ENCODE measurements around the gene MARCHF3.
"Not testable (repeated sequence)": the region's sequence is repeated elsewhere in the genome, so short reads cannot be mapped to it uniquely, and the experiment has no call there.

The MARCHF3 gene

DNA sequence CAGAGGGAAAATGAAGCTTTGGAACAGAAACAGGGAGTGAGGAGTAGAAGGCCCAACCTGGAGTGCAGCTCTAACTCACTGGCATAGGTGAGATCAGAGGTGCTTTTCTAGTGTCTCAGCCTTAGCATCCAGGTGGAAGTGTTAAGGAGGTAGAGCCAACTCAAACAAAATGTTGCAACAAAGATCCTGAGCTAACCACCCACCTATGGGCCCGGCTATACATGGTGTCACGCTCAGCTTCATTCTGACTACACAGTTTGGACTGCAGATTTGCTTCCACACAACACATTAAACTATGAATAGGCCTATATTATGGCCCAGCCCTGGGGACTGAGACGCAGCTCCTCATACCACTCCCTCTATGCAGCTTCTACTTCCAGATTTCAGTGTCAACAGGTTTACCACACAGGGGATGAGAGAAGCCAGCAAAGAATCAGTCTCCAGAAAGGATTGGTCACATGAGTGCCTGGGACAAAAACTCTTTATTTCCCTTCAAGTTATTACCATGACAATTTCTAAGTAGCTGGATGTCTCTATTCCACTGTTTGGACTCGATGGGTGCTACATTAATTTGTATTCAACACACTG lies 34.0 kb upstream of the MARCHF3 start:
- no peak overlapping the region for H3K4me3 ChIP-seq (ENCODE audit: low read depth, low read length)
- H3K36me3 ChIP-seq (ENCODE audit: insufficient read depth, low read length), result no peaks in the 10 kb centered on the region
- H2AFZ ChIP-seq (ENCODE audit: low read length, unreplicated experiment), result no peak overlapping the region
- peaks cover 14% of the 10 kb centered on the region for H3K4me1 ChIP-seq (ENCODE audit: control insufficient read depth, insufficient read depth, low read length, unreplicated experiment)
- no peaks in the 10 kb centered on the region for H3K27me3 ChIP-seq (ENCODE audit: insufficient read depth, low read length)
- H3K79me2 ChIP-seq (ENCODE audit: control insufficient read depth, insufficient read depth, low read length, unreplicated experiment), result no peaks in the 10 kb centered on the region
- no peak overlapping the region for H3K27ac ChIP-seq (ENCODE audit: low read depth, low read length)

DNA sequence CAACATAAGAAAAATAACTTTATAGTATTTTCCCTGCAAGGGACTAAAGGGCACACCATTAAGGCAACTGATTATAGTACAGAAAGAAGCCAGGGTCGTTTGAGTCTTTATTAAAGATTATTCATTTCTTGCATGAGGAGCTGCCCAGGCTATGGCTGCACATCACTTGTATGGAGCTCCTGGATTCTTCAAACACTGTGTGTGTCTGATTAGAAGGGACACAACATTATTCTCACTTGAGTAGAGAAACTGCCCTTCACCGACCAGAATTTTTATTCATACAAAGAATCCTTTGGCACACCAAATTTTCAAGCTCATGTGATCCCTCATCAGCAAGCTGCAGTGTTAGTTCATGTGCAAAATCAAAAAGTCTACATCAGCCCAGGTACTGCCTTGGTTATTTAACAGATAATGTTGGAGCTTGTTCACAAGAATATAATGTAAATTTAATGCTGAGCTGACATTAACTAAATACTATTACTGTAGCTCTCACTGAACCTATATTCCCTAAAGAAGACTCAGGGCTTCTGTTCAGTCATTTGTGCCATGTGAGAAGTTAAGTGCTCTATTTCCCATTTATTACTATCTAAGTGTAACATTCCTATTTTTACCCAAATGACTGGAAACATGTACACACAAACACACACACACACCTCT lies 33.0 kb upstream of the MARCHF3 start:
- H3K79me2 ChIP-seq (ENCODE audit: control insufficient read depth, insufficient read depth, low read length, unreplicated experiment), result no peaks in the 10 kb centered on the region
- H3K36me3 ChIP-seq (ENCODE audit: insufficient read depth, low read length), result no peaks in the 10 kb centered on the region
- no peak overlapping the region for H3K4me3 ChIP-seq (ENCODE audit: low read depth, low read length)
- H3K27me3 ChIP-seq (ENCODE audit: insufficient read depth, low read length), result no peaks in the 10 kb centered on the region
- peaks cover 4% of the 10 kb centered on the region for H3K4me1 ChIP-seq (ENCODE audit: control insufficient read depth, insufficient read depth, low read length, unreplicated experiment)
- H2AFZ ChIP-seq (ENCODE audit: low read length, unreplicated experiment), result no peak overlapping the region
- no peak overlapping the region for H3K27ac ChIP-seq (ENCODE audit: low read depth, low read length)

DNA sequence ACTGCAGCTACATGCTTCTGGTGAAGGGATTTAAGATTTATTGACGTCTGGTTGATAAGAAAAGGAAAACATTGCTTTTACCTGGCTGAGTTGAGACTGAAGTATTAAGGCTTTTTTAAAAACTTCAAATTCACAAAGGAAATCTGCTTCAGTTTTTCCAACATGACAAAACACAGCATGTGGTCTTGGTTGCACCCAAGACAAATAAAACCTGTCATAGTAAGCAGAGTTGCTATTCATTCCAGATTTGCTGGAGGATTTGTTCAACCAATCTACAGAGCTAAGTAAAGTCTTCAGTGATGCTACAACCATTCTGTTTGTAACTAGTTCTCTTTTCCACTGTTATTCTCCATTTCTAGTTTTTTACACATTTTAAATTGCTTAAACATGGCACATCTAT lies 31.6 kb upstream of the MARCHF3 start:
- H3K4me3 ChIP-seq (ENCODE audit: low read depth, low read length), result no peak overlapping the region
- no peaks in the 10 kb centered on the region for H3K79me2 ChIP-seq (ENCODE audit: control insufficient read depth, insufficient read depth, low read length, unreplicated experiment)
- H3K36me3 ChIP-seq (ENCODE audit: insufficient read depth, low read length), result no peaks in the 10 kb centered on the region
- no peaks in the 10 kb centered on the region for H3K27me3 ChIP-seq (ENCODE audit: insufficient read depth, low read length)
- H3K27ac ChIP-seq (ENCODE audit: low read depth, low read length), result no peak overlapping the region
- H2AFZ ChIP-seq (ENCODE audit: low read length, unreplicated experiment), result no peak overlapping the region
- H3K4me1 ChIP-seq (ENCODE audit: control insufficient read depth, insufficient read depth, low read length, unreplicated experiment), result no peaks in the 10 kb centered on the region

DNA sequence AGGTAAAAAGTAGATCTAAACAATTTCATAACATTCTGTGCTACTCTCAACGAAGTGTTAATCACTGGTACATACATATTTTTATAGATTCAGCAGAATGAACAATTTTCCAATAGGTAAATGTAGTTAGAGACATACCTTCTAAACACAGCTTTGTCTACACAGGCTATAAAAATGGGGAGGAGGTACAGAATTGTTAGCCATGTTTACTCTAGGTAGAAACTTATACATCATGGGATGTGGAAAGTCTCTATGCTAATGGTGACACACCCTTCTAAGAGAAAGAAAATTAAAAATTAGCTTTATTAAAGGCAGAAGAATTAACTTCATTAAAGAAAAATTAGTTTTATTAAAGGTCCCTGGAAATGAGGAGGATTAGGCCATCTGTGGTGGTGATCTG lies 31.2 kb upstream of the MARCHF3 start:
- Histone ChIP-seq H3K36me3 (ENCODE audit: insufficient read depth, low read length) (no peaks in the 10 kb centered on the region), H2AFZ (ENCODE audit: low read length, unreplicated experiment) (no peak overlapping the region), H3K27ac (ENCODE audit: low read depth, low read length) (no peak overlapping the region), H3K79me2 (ENCODE audit: control insufficient read depth, insufficient read depth, low read length, unreplicated experiment) (no peaks in the 10 kb centered on the region), H3K27me3 (ENCODE audit: insufficient read depth, low read length) (no peaks in the 10 kb centered on the region), H3K4me3 (ENCODE audit: low read depth, low read length) (no peak overlapping the region), H3K4me1 (ENCODE audit: control insufficient read depth, insufficient read depth, low read length, unreplicated experiment) (no peaks in the 10 kb centered on the region)

DNA sequence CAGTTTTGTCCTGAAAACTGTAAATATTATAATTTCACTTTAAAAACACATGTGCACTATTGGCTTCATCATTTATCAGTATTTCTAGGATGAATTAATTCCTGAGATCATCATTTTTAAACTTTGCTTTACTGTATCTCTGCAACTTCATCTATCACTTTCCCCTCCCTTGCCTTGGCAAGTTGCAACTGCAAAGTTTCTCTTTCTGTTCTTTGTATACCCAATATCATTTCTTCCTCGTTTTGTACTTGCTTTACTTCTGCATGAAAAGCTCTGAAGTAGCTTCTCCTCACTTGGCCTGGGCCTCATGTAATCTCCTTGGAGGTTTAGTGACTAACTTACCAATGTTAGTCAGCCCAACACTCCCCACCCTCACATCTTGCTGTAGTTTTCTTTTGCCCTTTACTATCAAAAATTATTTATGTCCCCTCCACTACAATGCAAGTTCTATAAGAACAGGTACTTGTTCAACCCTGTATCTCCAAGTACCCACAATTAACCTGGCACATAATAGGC lies 30.2 kb upstream of the MARCHF3 start:
- H3K36me3 ChIP-seq (ENCODE audit: insufficient read depth, low read length), result peaks cover 3% of the 10 kb centered on the region; the same call in 1 of the 2 replicates
- H3K27ac ChIP-seq (ENCODE audit: low read depth, low read length), result no peak overlapping the region
- H3K4me3 ChIP-seq (ENCODE audit: low read depth, low read length), result no peak overlapping the region
- H2AFZ ChIP-seq (ENCODE audit: low read length, unreplicated experiment), result no peak overlapping the region
- no peaks in the 10 kb centered on the region for H3K4me1 ChIP-seq (ENCODE audit: control insufficient read depth, insufficient read depth, low read length, unreplicated experiment)
- H3K27me3 ChIP-seq (ENCODE audit: insufficient read depth, low read length), result no peaks in the 10 kb centered on the region
- H3K79me2 ChIP-seq (ENCODE audit: control insufficient read depth, insufficient read depth, low read length, unreplicated experiment), result no peaks in the 10 kb centered on the region

DNA sequence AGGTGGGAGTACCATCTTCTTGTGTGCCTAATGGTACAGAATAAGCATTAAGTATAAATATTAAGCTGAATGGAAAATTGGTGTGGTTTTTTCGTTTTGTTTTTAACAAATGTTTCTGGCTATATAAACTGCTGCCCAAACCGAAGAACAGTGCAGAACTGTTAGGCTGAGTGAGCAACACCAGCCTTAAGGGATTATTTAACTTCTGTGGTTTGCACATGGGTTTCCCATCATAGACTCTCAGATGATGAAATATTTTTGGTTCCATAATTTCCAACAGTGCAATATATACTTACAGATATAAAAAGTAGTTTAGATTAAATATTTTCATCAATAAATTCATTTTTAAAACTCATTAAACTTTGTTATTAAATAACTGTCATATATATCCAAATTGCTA lies 26.5 kb upstream of the MARCHF3 start:
- no peak overlapping the region for H2AFZ ChIP-seq (ENCODE audit: low read length, unreplicated experiment)
- peaks cover 3% of the 10 kb centered on the region; the same call in 1 of the 2 replicates for H3K36me3 ChIP-seq (ENCODE audit: insufficient read depth, low read length)
- no peak overlapping the region for H3K4me3 ChIP-seq (ENCODE audit: low read depth, low read length)
- no peaks in the 10 kb centered on the region for H3K79me2 ChIP-seq (ENCODE audit: control insufficient read depth, insufficient read depth, low read length, unreplicated experiment)
- no peak overlapping the region for H3K27ac ChIP-seq (ENCODE audit: low read depth, low read length)
- no peaks in the 10 kb centered on the region for H3K4me1 ChIP-seq (ENCODE audit: control insufficient read depth, insufficient read depth, low read length, unreplicated experiment)
- H3K27me3 ChIP-seq (ENCODE audit: insufficient read depth, low read length), result no peaks in the 10 kb centered on the region

DNA sequence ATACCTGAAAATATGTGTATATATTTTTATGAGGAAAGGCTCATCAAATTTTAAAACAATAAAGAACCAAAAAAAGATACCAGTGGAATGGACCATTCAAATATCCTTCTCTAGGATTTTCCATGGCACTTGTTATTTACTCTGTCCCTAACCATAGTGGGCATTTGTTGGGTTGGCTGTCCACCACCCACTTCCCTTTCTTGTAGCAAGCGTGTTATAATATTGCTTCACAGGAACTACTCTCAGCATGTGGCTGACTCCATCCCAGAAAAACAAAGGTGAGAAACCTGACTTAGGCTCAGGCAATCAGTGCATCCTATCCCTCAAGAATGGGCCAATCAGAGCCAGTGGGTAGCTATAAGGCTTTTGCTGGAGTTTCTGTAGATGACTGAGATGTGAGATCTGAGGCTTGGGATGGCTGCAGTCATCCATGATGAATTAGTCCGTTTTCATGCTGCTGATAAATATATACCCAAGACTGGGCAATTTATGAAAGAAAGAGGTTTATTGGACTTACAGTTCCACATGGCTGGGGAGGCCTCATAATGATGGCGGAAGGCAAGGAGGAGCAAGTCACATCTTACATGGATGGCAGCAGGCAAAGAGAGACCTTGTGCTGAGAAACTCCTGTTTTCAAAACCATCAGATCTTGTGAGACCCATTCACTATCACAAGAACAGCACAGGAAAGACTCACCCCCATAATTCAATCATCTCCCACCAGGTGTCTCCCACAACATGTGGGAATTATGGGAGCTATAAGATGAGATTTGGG lies 25.7 kb upstream of the MARCHF3 start:
- Histone ChIP-seq H3K79me2 (ENCODE audit: control insufficient read depth, insufficient read depth, low read length, unreplicated experiment) (no peaks in the 10 kb centered on the region), H3K4me1 (ENCODE audit: control insufficient read depth, insufficient read depth, low read length, unreplicated experiment) (no peaks in the 10 kb centered on the region), H3K4me3 (ENCODE audit: low read depth, low read length) (no peak overlapping the region), H3K27me3 (ENCODE audit: insufficient read depth, low read length) (no peaks in the 10 kb centered on the region), H3K27ac (ENCODE audit: low read depth, low read length) (no peak overlapping the region), H3K36me3 (ENCODE audit: insufficient read depth, low read length) (peaks cover 3% of the 10 kb centered on the region; the same call in 1 of the 2 replicates), H2AFZ (ENCODE audit: low read length, unreplicated experiment) (no peak overlapping the region)

DNA sequence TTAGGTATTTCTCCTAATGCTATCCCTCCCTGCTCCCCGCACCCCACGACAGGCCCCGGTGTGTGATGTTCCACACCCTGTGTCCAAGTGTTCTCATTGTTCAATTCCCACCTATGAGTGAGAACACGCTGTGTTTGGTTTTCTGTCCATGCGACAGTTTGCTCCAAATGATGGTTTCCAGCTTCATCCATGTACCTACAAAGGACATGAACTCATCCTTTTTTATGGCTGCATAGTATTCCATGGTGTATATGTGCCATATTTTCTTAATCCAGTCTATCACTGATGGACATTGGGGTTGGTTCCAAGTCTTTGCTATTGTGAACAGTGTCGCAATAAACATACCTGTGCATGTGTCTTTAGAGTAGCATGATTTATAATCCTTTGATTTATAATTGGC lies 23.2 kb upstream of the MARCHF3 start:
- not testable (repeated sequence) for H3K27me3 ChIP-seq (ENCODE audit: insufficient read depth, low read length); H3K4me1 ChIP-seq (ENCODE audit: control insufficient read depth, insufficient read depth, low read length, unreplicated experiment); H3K79me2 ChIP-seq (ENCODE audit: control insufficient read depth, insufficient read depth, low read length, unreplicated experiment); H3K27ac ChIP-seq (ENCODE audit: low read depth, low read length); H3K4me3 ChIP-seq (ENCODE audit: low read depth, low read length); H2AFZ ChIP-seq (ENCODE audit: low read length, unreplicated experiment); H3K36me3 ChIP-seq (ENCODE audit: insufficient read depth, low read length)

DNA sequence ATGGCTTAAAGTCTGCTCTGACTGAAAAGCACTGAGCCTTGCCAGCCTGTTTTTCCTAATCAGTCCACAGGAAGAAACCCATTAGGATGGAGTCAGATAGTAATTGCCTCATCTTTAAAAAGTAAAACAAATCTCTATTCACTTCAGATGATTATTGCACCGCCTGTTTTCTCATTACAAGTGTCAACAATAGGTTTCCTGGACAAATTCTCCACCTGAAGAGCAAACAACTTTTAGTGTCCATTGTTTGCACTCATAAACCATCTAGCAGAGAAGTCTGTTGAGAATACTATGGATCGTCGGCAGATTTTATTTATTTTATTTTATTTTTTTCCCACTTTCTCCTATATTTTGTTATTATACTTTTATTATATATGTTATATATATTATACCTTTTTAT lies 22.7 kb upstream of the MARCHF3 start:
- Histone ChIP-seq H3K27me3 (ENCODE audit: insufficient read depth, low read length) (no peaks in the 10 kb centered on the region), H3K36me3 (ENCODE audit: insufficient read depth, low read length) (peaks cover 3% of the 10 kb centered on the region; the same call in 1 of the 2 replicates), H2AFZ (ENCODE audit: low read length, unreplicated experiment) (no peak overlapping the region), H3K79me2 (ENCODE audit: control insufficient read depth, insufficient read depth, low read length, unreplicated experiment) (no peaks in the 10 kb centered on the region), H3K27ac (ENCODE audit: low read depth, low read length) (no peak overlapping the region), H3K4me1 (ENCODE audit: control insufficient read depth, insufficient read depth, low read length, unreplicated experiment) (no peaks in the 10 kb centered on the region), H3K4me3 (ENCODE audit: low read depth, low read length) (no peak overlapping the region)

DNA sequence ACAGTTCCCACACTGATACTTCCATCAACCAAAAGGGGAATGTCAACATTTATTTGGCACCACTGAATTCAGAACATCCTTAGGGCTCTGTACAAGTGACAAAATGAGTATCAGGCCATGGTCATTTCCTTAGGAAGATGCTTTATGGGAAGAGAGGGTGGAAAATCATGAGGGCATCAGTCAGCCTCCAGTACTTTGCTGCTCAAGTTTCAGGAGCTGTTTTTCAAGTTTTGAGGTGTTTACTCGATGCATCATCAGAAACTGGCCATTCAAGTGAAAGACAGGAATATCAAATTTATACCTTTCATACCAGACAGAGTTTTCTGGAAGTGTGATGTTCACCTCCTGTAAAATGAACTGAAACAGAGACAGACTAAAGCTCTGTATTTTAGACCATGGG lies 21.2 kb upstream of the MARCHF3 start:
- H2AFZ ChIP-seq (ENCODE audit: low read length, unreplicated experiment), result no peak overlapping the region
- H3K27me3 ChIP-seq (ENCODE audit: insufficient read depth, low read length), result no peaks in the 10 kb centered on the region
- no peak overlapping the region for H3K4me3 ChIP-seq (ENCODE audit: low read depth, low read length)
- H3K79me2 ChIP-seq (ENCODE audit: control insufficient read depth, insufficient read depth, low read length, unreplicated experiment), result no peaks in the 10 kb centered on the region
- no peak overlapping the region for H3K27ac ChIP-seq (ENCODE audit: low read depth, low read length)
- no peaks in the 10 kb centered on the region for H3K4me1 ChIP-seq (ENCODE audit: control insufficient read depth, insufficient read depth, low read length, unreplicated experiment)
- H3K36me3 ChIP-seq (ENCODE audit: insufficient read depth, low read length), result peaks cover 3% of the 10 kb centered on the region; the same call in 1 of the 2 replicates

All from ACC112 (cell line).